Measurements from ENCODE around the gene BNIP1.

DNA sequence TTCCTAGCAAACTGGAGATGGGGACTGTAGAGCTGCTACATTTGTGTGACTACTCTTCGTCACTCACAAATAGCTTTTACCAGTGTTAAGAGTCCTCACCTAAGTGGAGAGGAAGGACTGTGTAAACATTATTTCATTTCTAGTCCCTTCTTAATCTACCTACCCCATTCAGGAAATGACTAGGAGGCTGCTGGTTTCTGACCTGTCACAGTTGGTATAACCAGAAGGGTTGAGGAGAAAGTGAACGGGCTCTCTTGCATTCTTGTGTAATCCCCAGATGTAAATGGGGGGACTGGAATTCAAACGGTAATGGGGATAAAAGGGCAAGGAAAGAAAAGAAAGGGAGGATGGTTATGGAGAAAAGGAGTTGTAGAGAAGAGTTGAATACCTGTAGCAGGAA lies 35.4 kb upstream of the BNIP1 start:
- no peak for TF ChIP-seq EZH2 (optimal IDR thresholded peaks at IDR 0.05; ENCODE audit: low read depth, low read length)
- TF ChIP-seq, protein P1, sequence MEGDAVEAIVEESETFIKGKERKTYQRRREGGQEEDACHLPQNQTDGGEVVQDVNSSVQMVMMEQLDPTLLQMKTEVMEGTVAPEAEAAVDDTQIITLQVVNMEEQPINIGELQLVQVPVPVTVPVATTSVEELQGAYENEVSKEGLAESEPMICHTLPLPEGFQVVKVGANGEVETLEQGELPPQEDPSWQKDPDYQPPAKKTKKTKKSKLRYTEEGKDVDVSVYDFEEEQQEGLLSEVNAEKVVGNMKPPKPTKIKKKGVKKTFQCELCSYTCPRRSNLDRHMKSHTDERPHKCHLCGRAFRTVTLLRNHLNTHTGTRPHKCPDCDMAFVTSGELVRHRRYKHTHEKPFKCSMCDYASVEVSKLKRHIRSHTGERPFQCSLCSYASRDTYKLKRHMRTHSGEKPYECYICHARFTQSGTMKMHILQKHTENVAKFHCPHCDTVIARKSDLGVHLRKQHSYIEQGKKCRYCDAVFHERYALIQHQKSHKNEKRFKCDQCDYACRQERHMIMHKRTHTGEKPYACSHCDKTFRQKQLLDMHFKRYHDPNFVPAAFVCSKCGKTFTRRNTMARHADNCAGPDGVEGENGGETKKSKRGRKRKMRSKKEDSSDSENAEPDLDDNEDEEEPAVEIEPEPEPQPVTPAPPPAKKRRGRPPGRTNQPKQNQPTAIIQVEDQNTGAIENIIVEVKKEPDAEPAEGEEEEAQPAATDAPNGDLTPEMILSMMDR (IDR thresholded peaks at IDR 0.05; ENCODE audit: low read length): no peak
